DMS79 (cell line): ENCODE measurements around the gene NEDD4L.
A peak's percentile ranks its signal among the peaks of the same experiment; 100 is the strongest.

Source experiments
- DNase-seq: peaks from one replicate; lab custom pipeline; 2025; lab: John Stamatoyannopoulos, UW

NEDD4L gene

GRCh38 chr18:58095222-58095621, 51.2 kb downstream of the NEDD4L start:
- no peak for DNase-seq

DNA sequence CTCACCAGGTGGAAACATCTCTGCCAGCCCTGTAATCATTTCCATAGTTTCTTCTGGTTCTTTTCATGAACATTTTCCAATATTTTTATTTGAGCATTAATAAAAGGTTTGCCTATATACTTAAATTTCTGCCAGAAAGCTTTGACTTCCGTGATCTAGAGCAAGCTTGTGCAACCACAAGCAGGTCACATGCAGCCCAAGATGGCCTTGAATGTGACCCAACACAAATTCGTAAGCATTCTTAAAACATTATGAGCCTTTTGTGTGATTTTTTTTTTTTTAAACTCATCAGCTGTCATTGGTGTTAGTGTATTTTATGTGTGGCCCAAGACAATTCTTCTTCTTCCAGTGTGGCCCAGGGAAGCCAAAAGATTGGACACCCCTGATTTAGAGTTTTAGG, 51.6 kb downstream of the NEDD4L start:
- no peak for DNase-seq

- no peak for DNase-seq
Observed at GRCh38 chr18:58096658-58097057, 52.6 kb downstream of the NEDD4L start.

DNA sequence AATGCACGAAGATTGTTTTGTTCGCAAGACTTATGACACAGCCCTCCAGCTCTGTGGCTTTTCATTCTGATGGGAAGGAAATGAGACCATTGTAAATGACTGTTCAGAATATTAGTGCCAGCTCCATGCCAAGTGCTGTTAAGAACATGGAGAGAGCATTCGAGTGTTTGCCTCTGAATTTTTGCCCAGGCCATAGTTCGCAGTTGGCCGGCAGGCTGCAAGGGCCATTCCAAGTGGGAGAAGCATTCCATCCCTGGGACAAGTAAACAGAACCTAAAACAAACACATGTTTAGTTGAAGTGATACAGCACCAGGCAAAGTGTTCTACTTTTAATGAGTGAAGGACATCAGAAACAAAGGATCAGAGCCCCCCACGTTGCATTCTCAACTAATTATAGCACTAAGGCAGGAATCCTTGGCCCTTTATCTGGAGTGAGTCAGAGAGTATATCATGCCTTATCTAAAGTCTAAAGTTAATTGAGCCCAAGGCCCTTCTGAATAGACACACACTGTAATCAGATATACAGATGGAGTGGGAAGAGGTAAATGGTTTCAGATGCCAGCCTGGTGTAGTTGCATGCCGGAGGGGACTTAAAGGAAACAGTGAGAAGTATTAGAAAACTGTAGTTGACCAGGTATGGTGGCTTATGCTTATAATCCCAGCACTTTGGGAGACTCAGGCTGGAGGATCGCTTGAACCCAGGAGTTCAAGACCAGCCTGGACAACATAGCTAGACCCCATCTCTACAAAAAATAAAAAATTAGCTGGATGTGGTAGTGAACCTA, 53.3 kb downstream of the NEDD4L start:
- peak; percentile 77 for DNase-seq

DNA sequence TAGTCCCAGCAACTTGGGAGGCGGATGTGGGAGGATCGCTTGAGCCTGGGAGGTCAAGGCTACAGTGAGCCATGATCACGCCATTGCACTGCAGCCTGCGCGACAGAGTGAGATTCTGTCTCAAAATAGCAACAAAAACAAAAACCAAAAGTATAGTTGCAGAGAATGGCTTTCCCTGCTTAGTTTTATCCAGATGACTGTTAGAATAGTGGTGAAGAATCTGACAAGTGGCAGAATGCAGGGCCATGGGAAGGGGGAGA, 53.8 kb downstream of the NEDD4L start:
- DNase-seq, result no peak

GRCh38 chr18:58098706-58099105, 54.7 kb downstream of the NEDD4L start:
- no peak for DNase-seq

GRCh38 chr18:58100154-58100553, 56.1 kb downstream of the NEDD4L start:
- DNase-seq, result no peak

- DNase-seq, result no peak
Observed at GRCh38 chr18:58101291-58101794, 57.3 kb downstream of the NEDD4L start.

- DNase-seq, result no peak
Observed at GRCh38 chr18:58102018-58102417, 58.0 kb downstream of the NEDD4L start.

- DNase-seq, result no peak
Observed at GRCh38 chr18:58102875-58103274, 58.8 kb downstream of the NEDD4L start.

DNA sequence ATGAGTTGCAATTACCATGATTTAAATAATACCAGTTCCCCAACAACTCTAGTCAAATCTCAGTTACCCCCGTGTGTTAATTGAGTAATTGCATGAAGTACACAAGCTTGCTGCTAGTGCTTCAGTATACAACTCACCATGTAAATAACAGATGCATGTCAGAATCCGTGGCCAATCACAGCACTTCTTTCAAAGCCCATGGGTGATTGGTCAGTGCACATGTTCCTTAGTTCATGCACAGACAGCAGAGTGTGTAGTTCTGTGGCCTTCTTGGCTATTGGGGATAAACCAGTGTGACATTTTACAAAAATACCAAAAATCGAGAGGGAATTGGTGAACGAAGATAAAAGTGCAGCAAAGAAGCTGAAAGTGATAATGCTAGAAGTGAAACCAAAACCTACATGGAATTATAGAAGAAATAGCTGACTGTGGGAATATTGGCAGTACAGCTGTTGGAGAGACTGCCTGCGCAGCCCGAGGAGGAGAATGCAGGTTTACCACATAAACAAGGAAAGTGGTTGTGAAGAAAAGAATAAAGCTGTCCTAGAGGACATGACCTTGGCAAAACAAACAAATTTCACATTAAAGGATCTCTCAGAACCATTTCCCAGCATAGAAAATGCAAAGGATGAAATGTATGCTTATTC, 59.4 kb downstream of the NEDD4L start:
- DNase-seq, result no peak

- DNase-seq, result no peak
Observed at GRCh38 chr18:58104096-58104495, 60.1 kb downstream of the NEDD4L start.

GRCh38 chr18:58105206-58105887, 61.3 kb downstream of the NEDD4L start:
- DNase-seq, result no peak

- no peak for DNase-seq
Observed at GRCh38 chr18:58105888-58106260, 61.8 kb downstream of the NEDD4L start.

DNA sequence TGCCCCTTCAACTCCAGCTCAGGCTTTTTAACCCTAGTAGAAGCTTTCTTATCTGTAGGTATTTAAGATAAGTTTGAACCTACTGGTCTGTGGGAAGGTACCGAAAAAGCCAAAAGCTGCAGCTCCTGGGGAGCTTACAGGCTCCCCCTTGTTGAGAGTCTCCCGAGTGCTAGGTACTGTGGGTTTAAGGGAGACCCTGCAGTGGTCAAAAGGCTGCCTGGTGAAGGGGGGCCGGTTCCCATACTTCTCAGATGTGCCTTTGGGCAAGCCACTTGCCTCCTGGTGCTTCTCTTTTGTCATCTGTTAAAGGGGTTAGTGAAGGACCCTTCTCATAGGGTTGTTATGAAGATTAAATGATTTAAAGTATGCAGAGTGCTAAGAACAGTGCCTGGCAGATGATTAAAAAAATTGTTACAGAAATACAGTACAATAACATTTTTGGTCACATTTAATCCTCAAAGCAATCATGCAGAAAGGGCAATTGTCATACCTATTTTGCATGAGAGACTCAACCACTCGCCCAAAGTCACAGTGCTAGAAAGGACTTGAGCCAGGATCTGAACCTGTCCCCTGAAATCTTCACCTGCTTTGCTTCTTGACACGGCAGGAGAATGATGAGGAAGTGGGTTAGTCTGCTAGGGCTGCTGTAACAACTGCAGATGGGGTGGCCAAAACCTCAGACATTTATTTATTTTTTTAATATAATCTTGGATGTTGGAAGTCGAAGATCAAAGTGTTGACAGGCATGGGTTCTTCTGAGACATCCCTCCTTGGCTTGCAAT, 62.5 kb downstream of the NEDD4L start:
- DNase-seq, result no peak

- DNase-seq, result no peak
Observed at GRCh38 chr18:58109256-58109655, 65.2 kb downstream of the NEDD4L start.

DNA sequence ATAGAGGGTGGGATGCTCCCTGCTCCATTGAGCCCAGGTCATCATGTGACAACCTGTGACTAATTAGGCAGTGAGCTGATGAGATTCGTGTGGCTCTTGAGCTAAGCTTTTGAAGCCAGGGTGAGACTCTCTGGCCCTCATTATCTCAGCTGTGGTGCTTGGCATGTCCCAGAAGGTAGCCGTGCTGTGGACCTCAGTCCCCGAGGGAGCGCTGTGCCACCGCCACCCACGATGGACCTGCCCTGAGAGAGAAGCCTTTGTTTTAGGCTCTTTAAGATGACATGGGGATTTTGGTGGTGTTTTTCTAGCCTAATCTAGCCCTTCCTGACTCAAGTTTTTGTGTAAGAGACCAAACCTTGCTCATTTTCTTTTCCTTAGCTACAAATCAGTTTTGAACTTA, 66.4 kb downstream of the NEDD4L start:
- no peak for DNase-seq

DNA sequence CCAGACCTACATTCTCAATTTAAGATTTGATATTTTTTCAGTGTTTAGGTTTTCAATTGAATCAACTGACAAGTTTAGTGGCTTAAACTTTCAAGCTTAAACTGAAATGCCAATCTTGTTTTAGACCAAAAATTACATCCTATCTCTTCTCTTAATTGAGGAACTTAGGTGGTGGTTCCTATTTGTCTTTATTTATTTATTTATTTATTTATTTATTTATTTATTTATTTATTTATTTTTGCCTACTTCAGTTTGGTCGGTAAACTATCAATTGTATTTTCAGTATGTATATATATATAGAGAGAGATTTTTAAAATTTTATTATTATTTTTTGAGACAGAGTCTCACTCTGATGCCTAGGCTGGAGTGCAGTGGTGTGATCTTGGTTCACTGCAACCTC, 68.1 kb downstream of the NEDD4L start:
- DNase-seq, result no peak

- DNase-seq, result no peak
Observed at GRCh38 chr18:58113337-58113736, 69.3 kb downstream of the NEDD4L start.

DNA sequence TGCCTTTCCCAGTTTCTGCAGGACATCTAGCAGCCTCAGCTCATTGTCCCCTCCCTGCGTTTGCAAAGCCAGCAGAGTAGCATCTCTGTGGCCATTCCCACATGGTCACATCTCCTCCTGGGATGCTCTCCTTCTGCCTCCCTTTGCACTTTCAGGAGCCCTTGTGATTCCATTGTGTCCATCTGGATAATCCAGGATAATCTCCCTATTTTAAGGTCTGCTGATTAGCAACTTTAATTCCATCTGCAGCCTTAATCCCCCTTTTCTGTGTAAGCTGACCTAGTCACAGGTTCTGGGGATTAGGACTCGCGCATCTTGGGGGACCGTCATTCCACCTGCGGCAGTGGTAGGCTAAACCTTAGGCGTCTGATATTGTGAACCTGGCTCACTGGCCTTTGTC, 70.7 kb downstream of the NEDD4L start:
- DNase-seq, result no peak

GRCh38 chr18:58116818-58117217, 72.8 kb downstream of the NEDD4L start:
- no peak for DNase-seq

DNA sequence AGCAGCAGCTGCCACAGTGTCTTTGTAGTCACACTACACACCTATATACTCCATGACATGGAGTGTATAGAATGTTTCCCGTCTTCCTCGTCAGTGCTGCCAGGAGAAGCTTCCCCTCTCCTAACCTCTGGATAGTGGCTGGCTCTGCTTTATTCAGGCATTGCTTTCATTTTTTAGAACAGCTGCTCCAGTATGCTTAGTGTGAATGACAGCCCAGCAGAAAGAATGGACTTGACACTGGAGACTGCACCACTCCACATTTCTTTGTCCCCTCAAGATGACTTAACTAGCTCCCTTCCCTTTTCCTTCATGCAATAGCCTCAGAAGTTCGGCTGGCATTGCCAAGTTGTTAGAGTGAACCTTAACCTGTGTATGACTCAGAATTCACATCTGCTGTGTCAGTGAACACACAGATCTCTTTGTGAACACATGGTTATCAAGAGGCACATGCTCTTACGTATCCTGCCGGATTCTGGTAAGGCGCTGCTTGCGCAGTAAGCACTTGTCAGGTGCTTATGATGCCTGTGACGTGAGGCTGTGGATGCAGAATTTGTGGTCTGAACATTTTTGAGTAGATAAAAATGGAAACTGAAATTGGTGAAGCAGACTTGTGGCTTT, 73.9 kb downstream of the NEDD4L start:
- peak; percentile 52 for DNase-seq
